SKM-1 (cell line): ENCODE data around the gene RILPL1.
"Not testable (repeated sequence)": the region's sequence is repeated elsewhere in the genome, so short reads cannot be mapped to it uniquely, and the experiment has no call there.

Experiments used
- DNase-seq: peaks from one replicate; lab custom pipeline; 2025; ENCODE audit not compliant: unreplicated experiment; lab: John Stamatoyannopoulos, UW

RILPL1 gene

GRCh38 chr12:123494124-123494851 is 39.2 kb downstream of the RILPL1 start:
- DNase-seq = no peak

- DNase-seq = not testable (repeated sequence)
These were observed 41.0 kb downstream of the RILPL1 start for GRCh38 chr12:123492339-123493039.

GRCh38 chr12:123491481-123491880 is 42.0 kb downstream of the RILPL1 start:
- DNase-seq = no peak

GRCh38 chr12:123491056-123491455 is 42.5 kb downstream of the RILPL1 start:
- DNase-seq = no peak

GRCh38 chr12:123490089-123490488 is 43.4 kb downstream of the RILPL1 start:
- no peak for DNase-seq

- DNase-seq = no peak
These were observed 43.9 kb downstream of the RILPL1 start for GRCh38 chr12:123489580-123489979.

- DNase-seq = no peak
These were observed 44.8 kb downstream of the RILPL1 start for GRCh38 chr12:123488539-123489230.

- no peak for DNase-seq
These were observed 46.1 kb downstream of the RILPL1 start for GRCh38 chr12:123487428-123487827.

- DNase-seq = no peak
These were observed 47.8 kb downstream of the RILPL1 start for GRCh38 chr12:123485756-123486155.

- DNase-seq = no peak
These were observed 49.8 kb downstream of the RILPL1 start for GRCh38 chr12:123483602-123484248.

- DNase-seq = no peak
These were observed 50.6 kb downstream of the RILPL1 start for GRCh38 chr12:123482876-123483275.

GRCh38 chr12:123481251-123481650 is 52.3 kb downstream of the RILPL1 start:
- DNase-seq = not testable (repeated sequence)

- no peak for DNase-seq
These were observed 53.9 kb downstream of the RILPL1 start for GRCh38 chr12:123479442-123480180.

- no peak for DNase-seq
These were observed 54.8 kb downstream of the RILPL1 start for GRCh38 chr12:123478762-123479161.

GRCh38 chr12:123478069-123478468 is 55.5 kb downstream of the RILPL1 start:
- DNase-seq = no peak

- DNase-seq = no peak
These were observed 58.2 kb downstream of the RILPL1 start for GRCh38 chr12:123475246-123475703.

- no peak for DNase-seq
These were observed 58.9 kb downstream of the RILPL1 start for GRCh38 chr12:123474485-123475245.

GRCh38 chr12:123472438-123472849 is 61.1 kb downstream of the RILPL1 start:
- no peak for DNase-seq

- no peak for DNase-seq
These were observed 62.0 kb downstream of the RILPL1 start for GRCh38 chr12:123471374-123472068.
